K562 (cell line): Measurements from ENCODE around the gene PRSS22. TPM values are rescaled to one million over a fixed set of nuclear protein-coding genes. Genes with fewer than 3 reads are reported as not detected.

Experiments
- CBX5 ChIP-seq: IDR thresholded peaks from 2 replicates; pipeline ENCODE4 v1.6.1; 2014; ENCODE audit warnings: low read depth, borderline replicate concordance
- DPF2 ChIP-seq: fragments of 450-650 bp; IDR thresholded peaks from 2 replicates; pipeline ENCODE4 v1.6.1; 2016
- EGR1 ChIP-seq: fragments of 450-650 bp; conservative IDR thresholded peaks from 2 replicates; pipeline ENCODE4 v1.6.1; 2017; ENCODE audit warnings: mild to moderate bottlenecking
- FOXM1 ChIP-seq, 2 experiments: fragments of 450-650 bp in 1 of 2; sonication (generic) in 1 of 2; formaldehyde crosslinking in 1 of 2; IDR thresholded peaks; 2 replicates each; pipeline versions ENCODE4 v1.6.1 to v1.9.0; 2017 to 2022; ENCODE audit warnings: low read depth in 2 of 2, mild to moderate bottlenecking in 2 of 2, missing genetic modification reagents in 1 of 2, moderate library complexity in 1 of 2
- FOXP1 ChIP-seq: sonication (generic); formaldehyde crosslinking; IDR thresholded peaks from 2 replicates; pipeline ENCODE4 v1.8.0; 2022; ENCODE audit warnings: mild to moderate bottlenecking, missing genetic modification reagents
- HLTF ChIP-seq: fragments of 450-650 bp; IDR thresholded peaks from 2 replicates; pipeline ENCODE4 v1.6.1; 2016
- NCOA2 ChIP-seq, 2 experiments: fragments of 450-650 bp; IDR thresholded peaks; 2 replicates each; pipeline ENCODE4 v1.6.1; 2018; ENCODE audit warnings: mild to moderate bottlenecking in 2 of 2, moderate library complexity in 1 of 2; ENCODE audit not compliant: partially characterized antibody in 2 of 2
- NFIC ChIP-seq: fragments of 450-650 bp; IDR thresholded peaks from 2 replicates; pipeline ENCODE4 v1.6.1; 2017; ENCODE audit warnings: mild to moderate bottlenecking, inconsistent platforms
- NR4A1 ChIP-seq, 2 experiments: fragments of 250-450 bp in 1 of 2; fragments of 450-650 bp in 1 of 2; sonication (Bioruptor Pico) in 1 of 2; IDR thresholded peaks; 2 replicates each; pipeline versions ENCODE4 v1.4.0 to v1.6.1; 2016 to 2020; ENCODE audit warnings: mild to moderate bottlenecking in 2 of 2, missing compliant biosample characterization in 1 of 2, missing genetic modification characterization in 1 of 2, moderate library complexity in 1 of 2
- NRF1 ChIP-seq, 2 experiments: fragments of 450-650 bp; IDR thresholded peaks in 1 of 2; conservative IDR thresholded peaks in 1 of 2; 2 replicates each; pipeline ENCODE4 v1.6.1; 2014; ENCODE audit warnings: mild to moderate bottlenecking in 2 of 2
- POLR2AphosphoS5 ChIP-seq: IDR thresholded peaks from 2 replicates; pipeline ENCODE4 v1.6.1; 2011; ENCODE audit warnings: mild to moderate bottlenecking, low read depth, low read length, moderate library complexity; ENCODE audit not compliant: control insufficient read depth, insufficient read depth
- RAD51 ChIP-seq: fragments of 450-650 bp; IDR thresholded peaks from 2 replicates; pipeline ENCODE4 v1.7.1; 2016; ENCODE audit warnings: low read depth, mild to moderate bottlenecking, borderline replicate concordance
- RBM15 ChIP-seq: fragments of 200-400 bp; formaldehyde crosslinking; IDR thresholded peaks from 2 replicates; pipeline ENCODE4 v1.6.1; 2018; ENCODE audit warnings: mild to moderate bottlenecking, low read length, moderate library complexity; ENCODE audit not compliant: insufficient read depth
- SAFB ChIP-seq: fragments of 200-400 bp; formaldehyde crosslinking; IDR thresholded peaks from 2 replicates; pipeline ENCODE4 v1.6.1; 2017; ENCODE audit warnings: low read depth, low read length, borderline replicate concordance
- SOX6 ChIP-seq: fragments of 450-650 bp; IDR thresholded peaks from 2 replicates; pipeline ENCODE4 v1.6.1; 2014; ENCODE audit warnings: mild to moderate bottlenecking
- TBL1XR1 ChIP-seq, 2 experiments: IDR thresholded peaks; 2 replicates each; pipeline ENCODE4 v1.6.1; 2012; ENCODE audit warnings: improper control_type of control experiment in 2 of 2, low read length in 2 of 2, mild to moderate bottlenecking in 1 of 2
- TBP ChIP-seq: optimal IDR thresholded peaks from 2 replicates; pipeline ENCODE3; 2011; ENCODE audit warnings: low read depth, low read length, improper control_type of control experiment
- ZBTB33 ChIP-seq: sonication (generic); formaldehyde crosslinking; IDR thresholded peaks from 2 replicates; pipeline ENCODE4 v1.8.1; 2023; ENCODE audit warnings: mild to moderate bottlenecking, missing genetic modification reagents
- ZNF134 ChIP-seq: fragments of 250-450 bp; sonication (Bioruptor Pico); conservative IDR thresholded peaks from 2 replicates; pipeline ENCODE4 v1.4.0; 2020
- ZNF263 ChIP-seq: sonication (generic); formaldehyde crosslinking; IDR thresholded peaks from 2 replicates; pipeline ENCODE4 v1.8.0; 2022; ENCODE audit warnings: mild to moderate bottlenecking, missing genetic modification reagents, borderline replicate concordance
- ZNF384 ChIP-seq: IDR thresholded peaks from 2 replicates; pipeline ENCODE4 v1.6.1; 2012; ENCODE audit warnings: low read depth, low read length, improper control_type of control experiment
- ZNF695 ChIP-seq: fragments of 450-650 bp; formaldehyde crosslinking; IDR thresholded peaks from 2 replicates; pipeline ENCODE4 v1.4.0; 2020; ENCODE audit warnings: mild to moderate bottlenecking, moderate library complexity
- ZNF778 ChIP-seq: fragments of 450-650 bp; formaldehyde crosslinking; IDR thresholded peaks from 2 replicates; pipeline ENCODE4 v1.4.0; 2020; ENCODE audit warnings: mild to moderate bottlenecking, moderate library complexity
- polyA plus RNA-seq, 8 experiments: library from polyadenylated mRNA; depleted of rRNA in 4 of 8; stranded (reverse) in 5 of 8; unstranded in 3 of 8; fragments of >200 nt; fragmentation: Nextera tagmentation in 2 of 8; fragmentation: Illumina TruSeq in 1 of 8; extraction: Ambion mirVana in 2 of 8; extraction: Trizol in 1 of 8; gene quantifications; 2 replicates each; pipeline versions ENCODE4 v1.2.1 to v1.2.3, GENCODE V29; 2011 to 2014; ENCODE audit warnings: inconsistent platforms in 1 of 8, missing spikeins in 1 of 8
- total RNA-seq, 7 experiments: library from RNA; depleted of rRNA in 6 of 7; stranded (reverse); fragments of >200 nt in 6 of 7; fragmentation: Illumina TruSeq in 2 of 7; extraction: Trizol in 2 of 7; gene quantifications; 2 replicates each; pipeline versions ENCODE4 v1.2.1 to v1.2.3, GENCODE V29; 2011 to 2021; ENCODE audit warnings: low replicate concordance in 1 of 7

The PRSS22 gene
- total and polyA plus RNA-seq, 9 of the 15 experiments (the other 6 are each of a cell fraction or from before 2014, with no cell fraction given): 0.13 to 0.42 TPM; not detected in 7

- TF ChIP-seq FOXM1 (IDR thresholded peaks at IDR 0.05; ENCODE audit: low read depth) (no peak), FOXM1 (CRISPR knock-in tag; IDR thresholded peaks at IDR 0.05; ENCODE audit: low read depth) (no peak), NCOA2 (IDR thresholded peaks at IDR 0.05; ENCODE audit: partially characterized antibody in 2 of 2) (no peak), TBL1XR1 (IDR thresholded peaks at IDR 0.05; ENCODE audit: low read length in 2 of 2) (no peak), EGR1 (peak; percentile 72), ZNF384 (no peak), RBM15 (no peak), ZNF134 (no peak), HLTF (no peak), RAD51 (peak; percentile 41; the same call in 1 of the 2 replicates), TBP (peak; percentile 57), SAFB (peak; percentile 95), NRF1 (conservative IDR thresholded peaks at IDR 0.05 in 1 of 2, IDR thresholded peaks at IDR 0.05 in 1 of 2) (peak; percentile 43 to 54), NFIC (no peak), DPF2 (peak; percentile 25; the same call in 1 of the 2 replicates), ZNF778 (CRISPR knock-in tag) (no peak), NR4A1 (CRISPR knock-in tag; IDR thresholded peaks at IDR 0.05) (no peak), NR4A1 (tag; IDR thresholded peaks at IDR 0.05) (0 out of 2 replicates have a peak, but pooled peaks have one; percentile 17), ZNF695 (CRISPR knock-in tag) (no peak), SOX6 (no peak), ZBTB33 (CRISPR knock-in tag) (no peak), FOXP1 (CRISPR knock-in tag) (0 out of 2 replicates have a peak, but pooled peaks have one; percentile 62), CBX5 (no peak), POLR2AphosphoS5 (peak; percentile 8; the same call in 1 of the 2 replicates), ZNF263 (CRISPR knock-in tag) (peak; percentile 90; the same call in 1 of the 2 replicates)
These were observed 40.4 kb downstream of the PRSS22 start (continued) for GRCh38 chr16:2817340-2818271.
